SU-DHL-6 (cell line): Measurements from ENCODE around the gene ST6GALNAC3.

ENCODE experiments used
- CTCF ChIP-seq: fragments of 200-600 bp; sonication (generic); IDR thresholded peaks from one replicate; pipeline ENCODE4 v1.5.1; 2017; ENCODE audit warnings: antibody characterized with exemption, mild to moderate bottlenecking, low read length, moderate library complexity; ENCODE audit not compliant: insufficient read depth, poor library complexity, severe bottlenecking
- EZH2phosphoT487 ChIP-seq: fragments of 200-600 bp; sonication (generic), shearing (Covaris generic); conservative IDR thresholded peaks from 2 replicates; pipeline ENCODE4 v1.6.1; 2018; ENCODE audit warnings: mild to moderate bottlenecking, antibody characterized with exemption, low read length, moderate library complexity, mixed read lengths

- no peak for TF ChIP-seq EZH2phosphoT487
- no peak for TF ChIP-seq CTCF
Observed at GRCh38 chr1:76075877-76076276, 1.3 kb downstream of the ST6GALNAC3 start.
